ENCODE measurements around the gene FNTB.

FNTB gene

DNA sequence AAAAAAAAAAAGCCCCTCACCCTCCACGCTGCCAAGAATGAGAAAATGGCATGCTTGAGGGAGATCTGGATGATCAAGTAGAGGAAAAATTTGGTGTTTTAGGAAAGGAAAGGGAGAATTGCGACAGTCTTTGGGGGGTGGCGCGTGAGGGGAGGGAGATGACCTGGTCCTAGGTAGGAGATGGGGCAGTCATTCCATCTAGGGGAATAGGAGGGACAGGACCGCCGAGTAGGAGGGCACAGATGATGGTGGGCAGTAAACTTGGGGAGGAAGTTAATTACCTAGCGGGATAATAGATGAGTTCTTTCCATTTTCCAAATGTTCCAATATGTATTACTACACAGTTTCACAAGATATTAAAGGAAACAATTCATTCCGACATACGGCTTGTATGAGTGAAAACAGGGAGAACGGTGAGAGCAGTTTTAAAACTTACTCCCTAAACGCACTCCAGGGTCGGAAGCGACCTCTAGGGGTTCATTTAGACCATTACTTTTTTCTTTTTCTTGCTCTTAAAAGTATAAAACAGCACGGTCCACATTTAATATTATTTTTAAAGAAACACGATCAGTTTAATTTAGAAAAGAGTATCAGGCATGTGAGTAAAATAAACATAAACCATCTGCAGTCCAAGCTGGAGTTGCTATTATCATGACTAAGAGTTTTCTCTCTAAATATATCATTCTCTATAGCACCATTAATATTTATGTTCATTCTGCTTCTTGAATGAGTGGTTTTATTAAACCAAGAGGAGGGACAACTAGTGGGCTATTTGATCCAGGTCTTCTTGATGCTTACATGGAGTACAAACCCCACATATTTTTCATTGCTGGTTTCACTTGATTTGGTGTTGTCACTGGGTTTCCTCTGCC, 3.0 kb upstream of the FNTB start:
- peak; percentile 70 for DNase-seq

DNA sequence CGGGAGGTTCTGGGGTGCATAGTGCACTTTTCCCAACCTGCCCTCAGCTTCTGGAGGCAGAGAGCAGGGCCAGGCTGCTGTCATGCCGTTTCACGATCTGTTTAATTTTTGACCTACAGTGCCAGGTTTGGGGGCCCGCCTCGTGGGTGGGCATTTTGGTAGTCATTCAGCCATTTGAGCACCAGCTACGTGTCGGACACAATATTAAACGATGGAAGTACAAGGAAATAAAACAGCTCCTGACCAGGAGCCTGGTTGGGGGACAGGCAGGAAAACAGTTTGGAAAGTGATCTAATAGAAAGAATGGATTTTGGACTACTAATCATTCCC, 708 bp downstream of the FNTB start:
- no peak for DNase-seq

DNA sequence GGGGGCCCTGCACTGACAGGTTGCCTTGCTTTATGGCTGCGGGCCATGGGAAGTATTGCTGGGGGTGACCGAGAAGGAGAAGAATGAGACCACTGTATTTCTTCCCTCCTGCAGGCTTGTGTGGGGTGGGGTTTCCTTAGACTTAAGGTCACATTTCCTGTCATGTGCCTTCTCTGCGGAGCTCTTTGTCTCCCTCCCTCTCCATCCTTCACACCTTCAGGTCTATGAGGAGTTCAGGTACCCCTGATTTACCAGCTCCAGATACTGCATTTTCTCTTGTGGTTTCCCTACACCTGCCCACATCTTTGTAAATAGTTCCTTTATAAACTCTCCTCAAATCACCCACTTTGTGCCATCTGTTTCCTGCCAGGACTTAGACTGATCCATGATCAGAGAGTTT, 3.6 kb downstream of the FNTB start:
- no peak for DNase-seq

DNA sequence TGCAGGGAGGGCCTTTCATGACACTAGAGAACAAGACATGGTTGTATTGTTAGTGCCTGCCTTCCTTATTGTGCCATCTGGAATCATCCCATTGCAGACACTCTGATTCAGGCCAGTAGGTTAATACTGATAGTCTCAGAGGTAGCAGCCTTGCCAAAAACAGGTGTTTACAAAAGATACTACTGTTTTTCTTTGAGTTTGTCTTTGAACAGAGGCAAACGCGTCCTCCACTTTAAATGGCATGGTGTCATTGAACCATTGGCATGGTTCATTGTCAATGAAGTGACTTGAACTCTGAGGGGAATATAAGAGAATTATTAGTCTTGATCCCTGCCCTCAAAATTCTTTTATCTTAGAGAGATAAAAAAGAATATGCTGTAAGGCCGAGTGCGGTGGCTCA, 4.2 kb downstream of the FNTB start:
- DNase-seq = no peak

DNA sequence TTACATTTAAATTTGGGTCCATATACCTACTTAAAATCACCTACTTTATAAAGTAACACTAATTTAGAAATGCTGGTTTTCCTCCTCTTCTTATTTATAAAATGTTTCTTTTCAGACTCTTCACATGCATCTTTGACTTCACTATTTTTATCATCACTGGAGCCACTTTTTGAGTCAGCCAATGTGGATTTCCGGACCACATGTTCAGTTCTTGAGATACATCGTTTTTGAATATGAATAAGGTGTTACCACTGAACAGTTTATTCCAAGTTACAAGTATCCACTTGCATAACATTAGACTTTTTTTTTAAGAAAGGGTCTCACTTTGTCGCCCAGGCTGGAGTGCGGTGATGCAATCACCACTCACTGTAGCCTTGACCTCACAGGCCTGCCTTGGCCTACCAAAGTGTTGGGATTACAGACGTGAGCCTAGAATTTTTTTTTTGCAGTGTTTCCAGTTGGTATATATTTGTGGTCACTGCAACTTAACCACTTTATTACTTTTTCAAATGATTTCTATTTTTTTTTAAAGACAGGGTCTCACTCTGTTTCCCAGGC, 5.7 kb downstream of the FNTB start:
- no peak for DNase-seq

DNA sequence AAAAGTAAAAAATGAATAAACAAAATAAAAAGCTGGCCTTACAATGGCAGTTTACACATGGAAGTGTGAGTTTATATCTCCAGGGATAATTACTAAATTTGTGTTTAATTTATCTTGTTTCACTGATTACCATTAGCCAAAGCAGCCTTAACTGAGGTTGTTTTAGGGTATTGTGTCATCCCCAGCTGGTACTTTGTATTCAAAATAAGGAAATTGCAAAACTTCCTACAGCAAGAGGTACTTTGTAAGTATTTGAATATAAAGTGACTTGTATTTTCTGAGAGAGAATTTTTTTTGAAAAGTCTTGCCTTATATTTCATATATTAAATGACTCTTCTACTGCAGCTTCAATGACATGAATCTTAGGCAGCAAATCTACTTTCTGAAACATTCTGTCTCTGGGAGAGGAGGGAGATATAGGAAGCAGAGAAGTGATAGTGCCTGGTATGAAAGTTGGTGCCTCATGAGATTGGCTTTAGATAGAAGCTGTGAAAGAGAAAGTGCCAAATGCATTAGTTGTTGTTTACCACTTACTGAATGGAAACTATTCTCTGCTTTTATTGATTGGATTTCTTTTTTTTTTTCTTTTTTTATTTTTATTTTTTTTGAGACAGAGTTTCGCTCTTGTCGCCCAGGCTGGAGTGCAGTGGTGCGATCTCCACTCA, 6.7 kb downstream of the FNTB start:
- peak; percentile 63 for DNase-seq

DNA sequence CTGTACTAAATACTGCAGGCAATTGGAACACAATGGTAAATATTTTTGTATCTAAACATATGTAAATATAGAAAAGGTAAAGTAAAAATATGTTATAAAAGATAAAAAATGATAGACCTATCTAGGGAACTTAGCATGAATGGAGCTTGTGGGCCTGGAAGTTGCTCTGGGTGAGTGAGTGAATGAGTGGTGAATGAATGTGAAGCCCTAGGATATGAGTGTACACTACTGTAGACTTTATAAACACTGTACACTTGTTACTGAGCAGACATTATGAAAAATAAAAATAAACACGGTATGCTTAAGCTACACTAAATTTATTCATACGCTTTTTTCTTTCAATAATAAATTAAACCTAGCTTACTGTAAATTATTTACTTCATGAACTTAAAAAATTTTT, 7.8 kb downstream of the FNTB start:
- DNase-seq = no peak

DNA sequence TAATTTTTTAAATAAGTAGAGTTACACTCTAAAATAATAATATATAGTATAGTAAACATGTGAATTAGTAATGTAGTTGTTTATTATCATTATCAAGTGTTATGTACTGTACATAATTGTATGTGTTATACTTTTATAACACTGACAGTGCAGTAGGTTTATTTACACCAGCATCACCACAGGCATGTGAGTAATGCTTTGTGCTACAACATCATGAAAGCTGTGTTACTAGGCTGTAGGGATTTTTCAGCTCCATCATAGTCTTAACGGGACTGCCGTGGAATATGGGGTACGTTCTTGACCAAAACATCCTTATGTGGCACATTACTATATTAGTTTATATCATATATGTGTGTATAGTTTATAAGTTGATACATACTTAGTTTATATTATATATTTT, 8.6 kb downstream of the FNTB start:
- DNase-seq = no peak

DNA sequence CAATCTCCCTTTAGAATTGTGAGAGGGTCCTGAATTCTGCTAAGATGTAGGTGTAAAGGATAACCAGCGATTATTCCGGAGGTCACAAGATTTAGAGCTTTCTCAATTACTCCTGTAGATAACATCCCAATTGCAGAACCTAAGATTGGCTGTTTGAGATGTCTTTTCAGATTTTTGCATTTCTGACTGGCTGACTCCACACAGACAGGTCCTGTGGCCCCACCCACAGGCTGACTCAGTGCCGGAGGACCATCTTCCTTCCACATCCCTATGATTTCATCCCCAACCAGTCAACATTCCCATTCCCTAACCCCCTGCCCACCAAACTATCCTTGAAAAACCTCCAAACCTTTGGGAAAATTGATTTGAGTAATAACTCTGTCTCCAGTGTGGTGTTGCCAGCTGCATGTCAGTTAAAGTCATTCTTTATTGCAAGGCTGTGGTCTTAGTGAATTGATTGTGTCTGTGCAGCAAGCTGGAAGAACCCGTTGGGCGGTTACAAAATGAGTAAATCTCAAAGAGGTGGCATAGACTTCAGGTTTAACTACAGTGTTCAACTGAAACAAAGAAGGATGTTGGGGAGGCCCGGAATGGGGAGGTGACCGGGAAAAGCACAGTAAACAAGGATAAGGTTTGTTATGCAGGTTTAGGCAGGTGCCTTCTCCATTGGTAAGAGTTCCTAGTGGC, 10.6 kb downstream of the FNTB start:
- no peak for DNase-seq

DNA sequence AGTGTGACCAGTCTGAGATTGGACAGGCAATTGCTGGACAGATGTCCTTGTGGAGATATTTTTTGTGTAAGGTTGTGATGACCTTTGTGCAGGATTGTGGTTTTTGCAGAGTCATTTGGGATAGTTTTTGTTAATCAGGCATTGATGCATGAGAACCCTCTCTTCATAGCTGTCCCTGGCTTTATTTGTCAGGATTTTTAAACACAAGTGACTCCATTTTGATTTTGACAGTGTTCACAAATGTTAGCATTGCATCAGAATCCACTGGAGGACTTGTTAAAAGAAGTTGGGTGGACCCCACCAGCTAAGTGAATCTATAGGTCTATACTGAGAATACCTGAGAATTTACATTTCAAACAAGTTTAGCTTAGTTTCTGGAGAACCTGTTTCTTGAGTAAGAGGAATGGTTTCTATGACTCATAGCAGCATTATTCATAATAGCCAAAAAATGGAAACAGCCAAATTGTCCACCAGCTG, 11.8 kb downstream of the FNTB start:
- no peak for DNase-seq

DNA sequence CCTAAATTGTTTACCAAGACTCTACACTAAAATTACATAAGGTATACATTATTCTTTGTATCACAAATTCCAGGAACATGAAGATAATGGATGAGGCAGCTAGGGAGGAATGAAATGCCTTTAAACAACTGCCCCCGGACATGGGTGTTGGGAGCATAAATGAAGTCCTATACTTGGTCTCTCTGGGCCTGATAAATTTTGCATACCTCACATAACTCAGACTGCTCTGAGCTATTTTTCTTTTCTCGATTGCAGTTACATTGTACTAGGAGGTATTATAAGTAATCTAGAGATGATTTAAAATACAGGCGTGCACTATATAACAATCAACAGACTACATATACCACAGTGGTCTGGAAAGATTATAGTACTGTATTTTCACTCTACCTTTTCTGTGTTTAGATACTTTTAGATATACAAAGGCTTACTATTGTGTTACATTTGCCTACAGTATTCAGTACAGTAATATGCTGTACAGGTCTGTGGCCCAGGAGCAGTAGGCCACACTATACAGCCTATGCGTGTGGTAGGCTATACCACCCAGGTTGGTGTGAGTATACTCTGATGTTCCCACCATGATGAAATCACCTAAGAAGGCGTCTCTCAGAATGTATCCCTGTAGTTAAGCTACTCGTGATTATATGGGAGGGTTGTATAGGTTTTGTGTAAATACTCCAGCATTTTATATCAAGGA, 14.3 kb downstream of the FNTB start:
- no peak for DNase-seq

DNA sequence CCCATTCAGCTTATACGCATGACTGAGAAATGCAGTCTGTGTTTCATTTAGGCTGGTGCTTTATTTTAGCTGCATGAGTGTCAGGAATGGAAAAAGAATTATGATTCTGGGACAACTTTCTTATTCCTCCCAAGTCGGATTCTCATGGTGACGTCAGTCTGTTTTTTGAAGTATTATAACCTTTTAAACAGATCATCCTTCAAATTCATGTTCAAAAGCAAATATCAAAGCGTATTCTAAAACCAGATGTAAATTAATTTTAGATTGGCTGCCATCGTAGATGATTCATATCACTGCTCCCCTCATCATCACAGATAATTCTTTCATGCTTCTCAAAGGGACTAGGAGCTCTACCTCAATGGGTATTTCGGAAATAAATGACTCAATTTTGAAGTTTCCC, 15.0 kb downstream of the FNTB start:
- DNase-seq = no peak

DNA sequence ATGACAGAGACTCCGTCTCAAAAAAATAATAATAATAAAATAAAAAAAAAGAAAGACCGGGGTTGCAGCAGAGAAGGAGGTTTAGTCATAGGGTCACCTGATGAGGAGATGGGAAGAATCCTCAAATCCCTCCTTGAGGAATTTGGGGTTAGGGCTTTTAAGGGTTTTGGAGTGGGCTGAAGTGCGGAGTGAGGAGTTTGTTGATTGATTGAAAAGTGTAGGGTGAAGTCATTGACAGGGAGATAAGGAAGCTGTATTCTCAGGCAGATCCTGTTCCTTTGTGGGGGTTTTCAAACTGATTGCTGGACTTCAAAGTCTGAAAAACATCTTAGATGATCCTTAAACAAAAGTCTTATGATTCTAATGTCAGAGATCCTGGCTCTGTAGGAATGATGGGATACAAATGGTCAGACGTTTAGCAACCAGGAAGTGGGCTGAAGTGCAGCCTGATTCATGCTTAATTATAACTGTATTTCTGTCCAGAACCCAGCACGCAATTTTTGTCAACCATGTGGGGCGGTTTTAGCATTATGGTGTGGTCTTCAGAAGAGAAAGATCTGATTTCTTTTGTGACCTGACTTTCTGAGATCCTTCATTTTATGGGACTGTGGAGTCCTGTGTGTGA, 16.0 kb downstream of the FNTB start:
- DNase-seq = peak; percentile 25

DNA sequence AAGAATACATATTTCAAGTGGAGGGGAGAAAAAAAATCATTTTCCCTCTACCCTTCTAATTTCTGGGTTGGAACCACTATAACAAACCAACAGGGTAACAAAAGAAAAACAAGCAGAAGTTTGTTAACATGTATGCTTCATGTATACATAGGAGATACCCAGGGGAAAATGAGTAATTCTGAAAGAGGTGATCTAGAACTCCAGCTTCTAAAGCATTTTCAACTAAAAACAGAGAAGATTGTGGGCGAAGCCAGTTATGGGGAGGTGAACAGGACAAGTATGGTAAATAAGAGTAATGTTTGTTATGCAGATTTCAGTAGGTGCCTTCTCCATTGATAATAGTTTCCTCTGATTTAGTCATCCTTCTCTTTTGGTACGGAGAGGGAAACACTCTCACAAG, 16.7 kb downstream of the FNTB start:
- DNase-seq = no peak

DNA sequence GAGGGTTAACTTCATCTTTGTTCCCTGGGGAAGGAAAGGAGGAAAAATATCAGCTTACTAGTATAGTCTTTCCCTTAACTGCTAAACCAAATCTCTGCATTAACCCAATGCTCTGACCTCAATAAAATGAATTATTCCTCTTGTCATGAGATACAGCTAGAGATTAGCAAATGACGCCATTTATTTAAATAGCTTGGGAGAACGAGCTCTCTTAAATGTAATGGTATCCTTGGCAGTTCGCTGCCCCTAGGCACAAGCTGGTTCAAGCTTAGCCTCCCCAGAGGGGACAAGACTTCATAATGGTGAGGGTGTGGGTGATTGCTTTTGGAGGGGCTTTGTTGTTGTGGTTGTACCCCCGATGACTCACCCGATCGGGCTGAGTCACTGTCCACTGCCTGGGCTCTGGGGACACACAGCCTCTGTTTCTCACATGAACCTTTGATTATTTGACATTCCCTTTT, 19.6 kb downstream of the FNTB start:
- DNase-seq = no peak

DNA sequence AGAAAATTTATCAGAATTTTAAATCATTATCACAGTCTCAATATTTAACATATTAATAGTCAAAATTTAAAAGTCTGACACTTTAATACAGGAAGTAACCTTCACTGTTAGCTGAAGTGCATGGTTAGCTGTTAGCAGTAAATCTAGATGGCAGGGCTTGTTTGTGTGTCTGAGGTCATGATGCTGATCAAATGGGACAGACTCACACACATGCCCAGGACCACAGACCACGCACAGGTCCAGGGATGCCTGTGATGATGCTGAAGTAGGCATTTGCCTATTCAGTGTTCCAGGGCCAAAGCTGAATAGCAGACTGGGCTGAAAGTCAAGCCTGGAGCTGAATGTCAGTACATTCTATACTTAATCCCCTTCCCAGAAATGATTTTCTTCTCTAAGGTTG, 20.5 kb downstream of the FNTB start:
- no peak for DNase-seq

DNA sequence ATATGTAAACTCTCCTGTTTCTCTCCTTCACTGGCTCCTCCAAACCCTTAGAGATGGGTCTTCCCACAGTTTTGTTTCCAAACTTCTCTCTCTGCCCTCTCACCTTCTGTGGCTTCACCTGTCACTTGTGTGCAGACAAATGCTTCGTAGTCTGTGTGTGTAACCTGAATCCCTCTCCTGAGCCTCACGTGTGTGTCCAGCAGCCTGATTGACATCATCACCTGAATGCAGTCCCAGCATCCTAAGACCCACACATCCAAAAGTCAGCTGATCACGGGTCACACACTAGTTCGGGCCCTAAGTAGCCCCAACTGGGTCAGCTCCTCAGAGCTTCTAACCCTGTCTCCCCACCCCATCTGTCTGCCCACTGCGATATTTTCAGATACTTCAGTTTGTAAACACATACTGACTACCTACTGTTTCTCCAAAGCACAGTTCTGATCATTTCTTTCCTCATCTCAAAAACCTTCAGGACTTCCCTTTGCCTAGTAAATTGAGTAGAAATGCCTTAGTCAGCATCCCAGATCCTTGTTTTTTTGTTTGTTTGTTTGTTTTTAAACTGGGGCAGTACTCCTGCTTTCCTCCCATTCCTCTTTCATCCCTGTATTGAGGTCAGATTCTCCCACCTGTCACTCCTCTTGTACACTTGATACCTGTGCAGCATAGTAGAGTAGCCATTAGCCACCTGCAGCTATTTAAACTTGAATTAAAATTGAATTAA, 23.7 kb downstream of the FNTB start:
- no peak for DNase-seq

DNA sequence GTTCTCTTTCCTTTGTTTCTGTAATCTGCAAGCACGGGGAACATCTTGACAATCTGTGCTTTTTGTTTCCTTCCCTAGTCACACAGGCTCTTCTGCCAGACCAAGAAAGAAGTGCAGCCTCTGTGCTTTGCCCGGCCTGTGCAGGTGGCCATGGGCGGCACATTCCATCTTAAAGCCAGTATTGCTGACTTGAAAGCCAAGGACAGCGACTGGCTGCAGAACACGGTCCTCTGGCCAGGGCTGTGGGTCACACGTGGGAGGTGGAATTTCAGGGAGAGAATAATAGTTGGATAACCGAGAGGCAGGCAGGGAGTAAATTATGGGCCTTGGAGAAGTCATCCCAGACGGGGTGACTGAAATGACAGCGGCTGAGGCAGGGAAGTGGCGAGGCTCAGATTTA, 24.8 kb downstream of the FNTB start:
- DNase-seq = no peak

DNA sequence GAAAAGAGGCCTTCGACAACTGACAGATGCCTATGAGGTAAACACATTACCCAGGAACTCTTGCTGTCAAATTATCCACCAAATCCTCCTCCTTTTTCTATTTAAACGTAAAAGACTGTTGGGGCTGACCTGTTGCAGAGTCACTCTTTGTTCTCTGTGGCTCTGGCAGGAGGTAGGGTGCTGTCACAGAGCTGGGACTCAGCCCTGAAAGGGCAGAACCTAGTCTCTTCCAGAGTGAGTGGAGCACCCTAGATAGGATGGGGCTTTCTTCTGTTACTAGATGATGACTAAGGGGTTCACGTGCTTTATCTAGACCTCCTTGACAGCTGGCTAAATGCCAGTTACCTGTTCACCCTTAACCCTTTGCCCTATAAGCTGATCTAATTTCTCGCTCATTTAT, 25.7 kb downstream of the FNTB start:
- DNase-seq = no peak

DNA sequence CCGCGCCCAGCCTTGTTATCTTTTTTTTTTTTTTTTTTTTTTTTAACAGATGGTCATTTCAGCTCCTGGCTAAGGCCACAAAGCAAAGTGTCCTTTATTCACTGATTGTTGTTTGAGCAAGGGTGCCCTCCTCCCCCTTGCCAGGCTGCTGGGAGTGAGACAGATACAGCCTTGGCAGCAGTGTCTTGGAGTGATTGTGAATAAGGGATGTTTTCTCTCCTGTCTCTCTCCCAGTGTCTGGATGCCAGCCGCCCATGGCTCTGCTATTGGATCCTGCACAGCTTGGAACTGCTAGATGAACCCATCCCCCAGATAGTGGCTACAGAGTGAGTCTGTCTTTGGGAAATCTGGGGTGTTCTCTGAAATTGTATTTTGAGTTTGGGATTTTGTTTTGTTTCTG, 28.7 kb downstream of the FNTB start:
- no peak for DNase-seq

DNA sequence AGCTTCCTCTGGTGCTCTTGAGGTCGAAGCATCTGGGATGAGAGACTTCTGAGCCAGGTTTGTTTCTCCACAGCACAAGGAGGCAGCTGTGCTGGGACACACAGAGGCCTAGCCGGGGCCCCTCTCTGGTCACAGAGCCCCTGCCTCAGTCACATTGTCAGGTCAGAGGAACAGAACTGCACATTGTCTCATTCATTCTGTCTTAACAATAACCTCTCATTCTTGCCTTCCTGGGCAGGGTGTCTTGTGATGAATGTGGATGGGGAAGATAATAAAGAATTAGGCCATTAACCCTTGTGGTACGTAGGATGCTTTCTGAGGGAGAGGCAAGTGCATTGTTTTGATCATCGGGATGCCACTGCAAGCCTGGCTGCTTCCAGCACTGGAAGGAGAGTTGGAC, 29.8 kb downstream of the FNTB start:
- DNase-seq = no peak

Measured in suppressor macrophage treated with lipopolysaccharide for 4 hours (primary cell).